Astrocyte (in vitro differentiated cells and primary cell): ENCODE data around the gene OR1L6.

Experiments used
- EZH2 ChIP-seq: IDR thresholded peaks from 2 replicates; pipeline ENCODE4 v1.6.1; 2012; ENCODE audit warnings: mild to moderate bottlenecking, low read length, inconsistent platforms; ENCODE audit not compliant: insufficient read depth
- TF ChIP-seq, protein P1 (sequence below): IDR thresholded peaks from 2 replicates; pipeline ENCODE4 v1.5.1; 2011; ENCODE audit warnings: low read depth, mild to moderate bottlenecking, inconsistent platforms, low read length, moderate library complexity; ENCODE audit not compliant: insufficient read depth

DNA sequence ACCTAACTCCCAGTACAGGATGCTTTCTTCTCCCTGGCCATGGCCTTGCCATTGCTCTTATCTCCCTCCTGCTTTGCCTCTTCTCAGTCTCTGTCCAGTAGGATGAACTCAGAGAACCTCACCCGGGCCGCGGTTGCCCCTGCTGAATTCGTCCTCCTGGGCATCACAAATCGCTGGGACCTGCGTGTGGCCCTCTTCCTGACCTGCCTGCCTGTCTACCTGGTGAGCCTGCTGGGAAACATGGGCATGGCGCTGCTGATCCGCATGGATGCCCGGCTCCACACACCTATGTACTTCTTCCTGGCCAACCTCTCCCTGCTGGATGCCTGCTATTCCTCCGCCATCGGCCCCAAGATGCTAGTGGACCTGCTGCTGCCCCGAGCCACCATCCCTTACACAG is 46.7 kb downstream of the OR1L6 start, which contains the start of gene OR5C1:
- TF ChIP-seq, protein P1, sequence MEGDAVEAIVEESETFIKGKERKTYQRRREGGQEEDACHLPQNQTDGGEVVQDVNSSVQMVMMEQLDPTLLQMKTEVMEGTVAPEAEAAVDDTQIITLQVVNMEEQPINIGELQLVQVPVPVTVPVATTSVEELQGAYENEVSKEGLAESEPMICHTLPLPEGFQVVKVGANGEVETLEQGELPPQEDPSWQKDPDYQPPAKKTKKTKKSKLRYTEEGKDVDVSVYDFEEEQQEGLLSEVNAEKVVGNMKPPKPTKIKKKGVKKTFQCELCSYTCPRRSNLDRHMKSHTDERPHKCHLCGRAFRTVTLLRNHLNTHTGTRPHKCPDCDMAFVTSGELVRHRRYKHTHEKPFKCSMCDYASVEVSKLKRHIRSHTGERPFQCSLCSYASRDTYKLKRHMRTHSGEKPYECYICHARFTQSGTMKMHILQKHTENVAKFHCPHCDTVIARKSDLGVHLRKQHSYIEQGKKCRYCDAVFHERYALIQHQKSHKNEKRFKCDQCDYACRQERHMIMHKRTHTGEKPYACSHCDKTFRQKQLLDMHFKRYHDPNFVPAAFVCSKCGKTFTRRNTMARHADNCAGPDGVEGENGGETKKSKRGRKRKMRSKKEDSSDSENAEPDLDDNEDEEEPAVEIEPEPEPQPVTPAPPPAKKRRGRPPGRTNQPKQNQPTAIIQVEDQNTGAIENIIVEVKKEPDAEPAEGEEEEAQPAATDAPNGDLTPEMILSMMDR, result no peak
- no peak for TF ChIP-seq EZH2
